Heart left ventricle (tissue), 11 donors: ENCODE results near the gene MRPL49. TPM values are rescaled to one million over a fixed set of nuclear protein-coding genes. Genes with fewer than 3 reads are reported as not detected.

ENCODE experiments used
- microRNA-seq, 4 donors: library from miRNA; unstranded; fragments of <30 nt; microRNA quantifications; one replicate each; pipeline versions ENCODE4 to v1.2.0, GENCODE V29; 2017 to 2020
- polyA plus RNA-seq, 2 donors: library from polyadenylated mRNA; stranded (reverse); fragments of 200-250 nt; gene quantifications; one replicate each; pipeline ENCODE4 v1.2.3, GENCODE V29; 2013
- total RNA-seq, 9 donors: library from RNA; depleted of rRNA in 2 of 9; stranded (reverse); fragments of >200 nt in 2 of 9; fragmentation: NEBNext Ultra II Directional in 3 of 9; extraction: Animal tissue kit (Norgen Biotek cat#: 25700) in 3 of 9; gene quantifications; one replicate each; pipeline versions ENCODE4 v1.1.0 to v1.2.4, GENCODE V29; 2016 to 2023
- donor health status: ischemic (EF 13 %, LVEDD 7.1; RV severe dilation, severe dysfunction).
- donor health status: healthy with polysubstance abuse.
- donor health status: DM: no; HTN: yes; CAD: no.
- donor health status: DM: no; HTN: no; CAD: no.
- donor health status: ischemic (EF 25% LVEDD 5.7; RV mildly dilated, moderate dysfunction).
- donor health status: healthy.
- donor health status: DM: yes; HTN: yes; CAD: no.
- donor health status: PGD.
- donor health status: nonischemic (EF 23%, LVEDD 6.1; RV moderate dilation, normal function).

MRPL49 gene
- total and polyA plus RNA-seq, 11 donors = 13.7 to 66.6 (median 42.1) TPM

Small RNAs within 50 kb of the gene (microRNA-seq; reads per million reads assigned to microRNA genes)
- gene MIR6751 = 0 to 0.62 (median 0.10) reads per million in 4 donors

Other genes with a start within 250 kb of the MRPL49 start
- gene EHD1, start 243.7 kb upstream of the MRPL49 start, total RNA-seq = 100 to 1,000 TPM in 1 of 9 donors, 10 to 100 TPM in 8; 38.2 to 102 (median 58.2) TPM
- gene EHD1, start 243.7 kb upstream of the MRPL49 start, polyA plus RNA-seq = 10 to 100 TPM; 27.9 to 50.4 TPM
- gene ATG2A, start 205.1 kb upstream of the MRPL49 start, total RNA-seq = 10 to 100 TPM; 11.4 to 38.5 (median 18.4) TPM
- gene ATG2A, start 205.1 kb upstream of the MRPL49 start, polyA plus RNA-seq = 10 to 100 TPM; 12.8 to 16.1 TPM
- gene PPP2R5B, start 197.6 kb upstream of the MRPL49 start, total RNA-seq = 10 to 100 TPM; 17.5 to 32.5 (median 22.3) TPM
- gene PPP2R5B, start 197.6 kb upstream of the MRPL49 start, polyA plus RNA-seq = 10 to 100 TPM; 27.1 to 34.3 TPM
- under 1 TPM in 1 of 9 donors, not detected in 8; 0.48 TPM for gene GPHA2, start 186.4 kb upstream of the MRPL49 start, total RNA-seq
- not detected for gene GPHA2, start 186.4 kb upstream of the MRPL49 start, polyA plus RNA-seq
- not detected for gene MAJIN, start 150.2 kb upstream of the MRPL49 start, total RNA-seq
- gene MAJIN, start 150.2 kb upstream of the MRPL49 start, polyA plus RNA-seq = not detected
- 10 to 100 TPM in 1 of 9 donors, 1 to 10 TPM in 7, under 1 TPM in 1; 0.87 to 33.4 (median 1.5) TPM for gene BATF2, start 125.3 kb upstream of the MRPL49 start, total RNA-seq
- 1 to 10 TPM; 1.6 to 2.0 TPM for gene BATF2, start 125.3 kb upstream of the MRPL49 start, polyA plus RNA-seq
- 100 to 1,000 TPM in 7 of 9 donors, 10 to 100 TPM in 2; 90.3 to 241 (median 116) TPM for gene ARL2, start 108.2 kb upstream of the MRPL49 start, total RNA-seq
- 100 to 1,000 TPM; 126 to 158 TPM for gene ARL2, start 108.2 kb upstream of the MRPL49 start, polyA plus RNA-seq
- 10 to 100 TPM; 12.7 to 33.0 (median 17.9) TPM for gene SNX15, start 94.9 kb upstream of the MRPL49 start, total RNA-seq
- 10 to 100 TPM; 14.8 to 29.5 TPM for gene SNX15, start 94.9 kb upstream of the MRPL49 start, polyA plus RNA-seq
- 1 to 10 TPM; 4.3 to 9.1 (median 6.2) TPM for gene SAC3D1, start 81.1 kb upstream of the MRPL49 start, total RNA-seq
- gene SAC3D1, start 81.1 kb upstream of the MRPL49 start, polyA plus RNA-seq = 10 to 100 TPM in 1 of 2 donors, 1 to 10 TPM in 1; 4.8 to 14.6 TPM
- gene NAALADL1, start 63.8 kb upstream of the MRPL49 start, total RNA-seq = 1 to 10 TPM; 2.6 to 7.4 (median 3.4) TPM
- gene NAALADL1, start 63.8 kb upstream of the MRPL49 start, polyA plus RNA-seq = 1 to 10 TPM; 2.7 to 7.4 TPM
- gene CDCA5, start 38.3 kb upstream of the MRPL49 start, total RNA-seq = 10 to 100 TPM in 1 of 9 donors, 1 to 10 TPM in 2, under 1 TPM in 6; 0.42 to 11.6 (median 0.81) TPM
- gene CDCA5, start 38.3 kb upstream of the MRPL49 start, polyA plus RNA-seq = under 1 TPM; 0.38 to 0.83 TPM
- 10 to 100 TPM; 19.6 to 42.8 (median 25.0) TPM for gene ZFPL1, start 38.1 kb upstream of the MRPL49 start, total RNA-seq
- 10 to 100 TPM; 28.1 to 44.4 TPM for gene ZFPL1, start 38.1 kb upstream of the MRPL49 start, polyA plus RNA-seq
- gene VPS51, start 26.1 kb upstream of the MRPL49 start, total RNA-seq = 100 to 1,000 TPM in 6 of 9 donors, 10 to 100 TPM in 3; 78.4 to 165 (median 106) TPM
- gene VPS51, start 26.1 kb upstream of the MRPL49 start, polyA plus RNA-seq = 10 to 100 TPM; 94.2 to 94.3 TPM
- gene TM7SF2, start 10.4 kb upstream of the MRPL49 start, total RNA-seq = 100 to 1,000 TPM in 3 of 9 donors, 10 to 100 TPM in 6; 25.1 to 752 (median 78.6) TPM
- 10 to 100 TPM; 17.6 to 59.9 TPM for gene TM7SF2, start 10.4 kb upstream of the MRPL49 start, polyA plus RNA-seq
- 10 to 100 TPM in 1 of 9 donors, 1 to 10 TPM in 8; 5.5 to 14.3 (median 7.3) TPM for gene ZNHIT2, start 4.6 kb upstream of the MRPL49 start, total RNA-seq
- gene ZNHIT2, start 4.6 kb upstream of the MRPL49 start, polyA plus RNA-seq = 10 to 100 TPM; 12.4 to 15.5 TPM
- gene FAU, start 187 bp upstream of the MRPL49 start, total RNA-seq = 100 to 1,000 TPM; 388 to 652 (median 636) TPM
- 1,000 to 10,000 TPM in 1 of 2 donors, 100 to 1,000 TPM in 1; 973 to 1,119 TPM for gene FAU, start 187 bp upstream of the MRPL49 start, polyA plus RNA-seq
- gene SYVN1, start 12.2 kb downstream of the MRPL49 start, total RNA-seq = 10 to 100 TPM; 21.7 to 65.8 (median 28.2) TPM
- 10 to 100 TPM; 13.9 to 34.5 TPM for gene SYVN1, start 12.2 kb downstream of the MRPL49 start, polyA plus RNA-seq
- not detected for gene SPDYC, start 47.9 kb downstream of the MRPL49 start, total RNA-seq
- gene SPDYC, start 47.9 kb downstream of the MRPL49 start, polyA plus RNA-seq = not detected
- gene CAPN1, start 59.6 kb downstream of the MRPL49 start, total RNA-seq = 100 to 1,000 TPM in 2 of 9 donors, 10 to 100 TPM in 7; 67.8 to 139 (median 86.1) TPM
- gene CAPN1, start 59.6 kb downstream of the MRPL49 start, polyA plus RNA-seq = 100 to 1,000 TPM in 1 of 2 donors, 10 to 100 TPM in 1; 69.6 to 114 TPM
- gene POLA2, start 139.6 kb downstream of the MRPL49 start, total RNA-seq = 1 to 10 TPM; 3.2 to 9.0 (median 4.2) TPM
- gene POLA2, start 139.6 kb downstream of the MRPL49 start, polyA plus RNA-seq = 1 to 10 TPM; 4.3 to 6.7 TPM
- gene CDC42EP2, start 192.5 kb downstream of the MRPL49 start, total RNA-seq = 10 to 100 TPM in 4 of 9 donors, 1 to 10 TPM in 5; 3.3 to 25.0 (median 8.9) TPM
- 10 to 100 TPM; 10.3 to 16.3 TPM for gene CDC42EP2, start 192.5 kb downstream of the MRPL49 start, polyA plus RNA-seq
- 10 to 100 TPM; 41.0 to 55.4 (median 46.2) TPM for gene DPF2, start 211.5 kb downstream of the MRPL49 start, total RNA-seq
- 10 to 100 TPM; 22.9 to 35.1 TPM for gene DPF2, start 211.5 kb downstream of the MRPL49 start, polyA plus RNA-seq
- under 1 TPM in 7 of 9 donors, not detected in 2; 0.19 to 0.91 (median 0.47) TPM for gene TIGD3, start 232.4 kb downstream of the MRPL49 start, total RNA-seq
- gene TIGD3, start 232.4 kb downstream of the MRPL49 start, polyA plus RNA-seq = under 1 TPM; 0.29 to 0.42 TPM